ENCODE data around the gene KRT2.

DNA sequence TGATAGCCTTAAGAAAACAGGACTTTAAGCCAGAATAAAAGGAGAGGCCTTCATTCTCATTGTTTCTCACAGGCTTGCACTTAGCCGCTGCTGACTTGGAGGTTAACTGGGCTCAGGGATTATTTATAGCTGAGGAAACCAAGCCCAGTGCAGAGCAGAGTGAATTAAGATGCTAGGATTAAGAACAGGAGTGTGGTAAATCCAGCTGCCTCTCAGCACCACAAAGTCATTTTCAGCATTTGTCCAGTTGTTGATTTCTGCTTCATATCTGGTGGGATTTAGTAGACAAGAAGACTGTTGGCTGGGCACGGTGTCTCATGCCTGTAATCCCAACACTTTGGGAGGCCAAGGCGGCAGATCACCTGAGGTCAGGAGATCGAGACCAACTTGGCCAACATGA lies 19.4 kb downstream of the KRT2 start:
- TF ChIP-seq TOX (CRISPR knock-in tag; IDR thresholded peaks at IDR 0.05; ENCODE audit: borderline replicate concordance) (no peak), PPARA (CRISPR knock-in tag; IDR thresholded peaks at IDR 0.05; ENCODE audit: borderline replicate concordance) (no peak), ZFP30 (CRISPR knock-in tag; IDR thresholded peaks at IDR 0.05) (no peak), ZFP3 (CRISPR knock-in tag; IDR thresholded peaks at IDR 0.05) (no peak), GLIS3 (CRISPR knock-in tag; IDR thresholded peaks at IDR 0.05) (no peak), ARNTL (CRISPR knock-in tag; IDR thresholded peaks at IDR 0.05; ENCODE audit: borderline replicate concordance, low read depth) (no peak), TCF4 (CRISPR knock-in tag; IDR thresholded peaks at IDR 0.05; ENCODE audit: borderline replicate concordance) (no peak), OSR1 (CRISPR knock-in tag; IDR thresholded peaks at IDR 0.05) (no peak), ISL1 (CRISPR knock-in tag; IDR thresholded peaks at IDR 0.05) (no peak), ESRRG (CRISPR knock-in tag; IDR thresholded peaks at IDR 0.05) (no peak)
- TF ChIP-seq, protein P1, sequence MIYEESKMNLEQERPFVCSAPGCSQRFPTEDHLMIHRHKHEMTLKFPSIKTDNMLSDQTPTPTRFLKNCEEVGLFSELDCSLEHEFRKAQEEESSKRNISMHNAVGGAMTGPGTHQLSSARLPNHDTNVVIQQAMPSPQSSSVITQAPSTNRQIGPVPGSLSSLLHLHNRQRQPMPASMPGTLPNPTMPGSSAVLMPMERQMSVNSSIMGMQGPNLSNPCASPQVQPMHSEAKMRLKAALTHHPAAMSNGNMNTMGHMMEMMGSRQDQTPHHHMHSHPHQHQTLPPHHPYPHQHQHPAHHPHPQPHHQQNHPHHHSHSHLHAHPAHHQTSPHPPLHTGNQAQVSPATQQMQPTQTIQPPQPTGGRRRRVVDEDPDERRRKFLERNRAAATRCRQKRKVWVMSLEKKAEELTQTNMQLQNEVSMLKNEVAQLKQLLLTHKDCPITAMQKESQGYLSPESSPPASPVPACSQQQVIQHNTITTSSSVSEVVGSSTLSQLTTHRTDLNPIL (CRISPR knock-in tag; IDR thresholded peaks at IDR 0.05; ENCODE audit: low read depth): no peak
- TF ChIP-seq, protein P2, sequence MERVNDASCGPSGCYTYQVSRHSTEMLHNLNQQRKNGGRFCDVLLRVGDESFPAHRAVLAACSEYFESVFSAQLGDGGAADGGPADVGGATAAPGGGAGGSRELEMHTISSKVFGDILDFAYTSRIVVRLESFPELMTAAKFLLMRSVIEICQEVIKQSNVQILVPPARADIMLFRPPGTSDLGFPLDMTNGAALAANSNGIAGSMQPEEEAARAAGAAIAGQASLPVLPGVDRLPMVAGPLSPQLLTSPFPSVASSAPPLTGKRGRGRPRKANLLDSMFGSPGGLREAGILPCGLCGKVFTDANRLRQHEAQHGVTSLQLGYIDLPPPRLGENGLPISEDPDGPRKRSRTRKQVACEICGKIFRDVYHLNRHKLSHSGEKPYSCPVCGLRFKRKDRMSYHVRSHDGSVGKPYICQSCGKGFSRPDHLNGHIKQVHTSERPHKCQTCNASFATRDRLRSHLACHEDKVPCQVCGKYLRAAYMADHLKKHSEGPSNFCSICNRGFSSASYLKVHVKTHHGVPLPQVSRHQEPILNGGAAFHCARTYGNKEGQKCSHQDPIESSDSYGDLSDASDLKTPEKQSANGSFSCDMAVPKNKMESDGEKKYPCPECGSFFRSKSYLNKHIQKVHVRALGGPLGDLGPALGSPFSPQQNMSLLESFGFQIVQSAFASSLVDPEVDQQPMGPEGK (CRISPR knock-in tag; IDR thresholded peaks at IDR 0.05; ENCODE audit: borderline replicate concordance): no peak
- TF ChIP-seq, protein P3, sequence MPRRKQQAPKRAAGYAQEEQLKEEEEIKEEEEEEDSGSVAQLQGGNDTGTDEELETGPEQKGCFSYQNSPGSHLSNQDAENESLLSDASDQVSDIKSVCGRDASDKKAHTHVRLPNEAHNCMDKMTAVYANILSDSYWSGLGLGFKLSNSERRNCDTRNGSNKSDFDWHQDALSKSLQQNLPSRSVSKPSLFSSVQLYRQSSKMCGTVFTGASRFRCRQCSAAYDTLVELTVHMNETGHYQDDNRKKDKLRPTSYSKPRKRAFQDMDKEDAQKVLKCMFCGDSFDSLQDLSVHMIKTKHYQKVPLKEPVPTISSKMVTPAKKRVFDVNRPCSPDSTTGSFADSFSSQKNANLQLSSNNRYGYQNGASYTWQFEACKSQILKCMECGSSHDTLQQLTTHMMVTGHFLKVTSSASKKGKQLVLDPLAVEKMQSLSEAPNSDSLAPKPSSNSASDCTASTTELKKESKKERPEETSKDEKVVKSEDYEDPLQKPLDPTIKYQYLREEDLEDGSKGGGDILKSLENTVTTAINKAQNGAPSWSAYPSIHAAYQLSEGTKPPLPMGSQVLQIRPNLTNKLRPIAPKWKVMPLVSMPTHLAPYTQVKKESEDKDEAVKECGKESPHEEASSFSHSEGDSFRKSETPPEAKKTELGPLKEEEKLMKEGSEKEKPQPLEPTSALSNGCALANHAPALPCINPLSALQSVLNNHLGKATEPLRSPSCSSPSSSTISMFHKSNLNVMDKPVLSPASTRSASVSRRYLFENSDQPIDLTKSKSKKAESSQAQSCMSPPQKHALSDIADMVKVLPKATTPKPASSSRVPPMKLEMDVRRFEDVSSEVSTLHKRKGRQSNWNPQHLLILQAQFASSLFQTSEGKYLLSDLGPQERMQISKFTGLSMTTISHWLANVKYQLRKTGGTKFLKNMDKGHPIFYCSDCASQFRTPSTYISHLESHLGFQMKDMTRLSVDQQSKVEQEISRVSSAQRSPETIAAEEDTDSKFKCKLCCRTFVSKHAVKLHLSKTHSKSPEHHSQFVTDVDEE (CRISPR knock-in tag; IDR thresholded peaks at IDR 0.05): no peak
